GM18868 (cell line): ENCODE results near the gene ZNF837.
"Not testable (repeated sequence)": the region's sequence is repeated elsewhere in the genome, so short reads cannot be mapped to it uniquely, and the experiment has no call there.

Experiments used
- ATAC-seq: cut with Tn5 transposase; IDR thresholded peaks from one replicate; pipeline ENCODE4 v1.9.1; 2021; ENCODE audit warnings: mild to moderate bottlenecking, moderate library complexity; ENCODE audit not compliant: unreplicated experiment

Gene ZNF837

DNA sequence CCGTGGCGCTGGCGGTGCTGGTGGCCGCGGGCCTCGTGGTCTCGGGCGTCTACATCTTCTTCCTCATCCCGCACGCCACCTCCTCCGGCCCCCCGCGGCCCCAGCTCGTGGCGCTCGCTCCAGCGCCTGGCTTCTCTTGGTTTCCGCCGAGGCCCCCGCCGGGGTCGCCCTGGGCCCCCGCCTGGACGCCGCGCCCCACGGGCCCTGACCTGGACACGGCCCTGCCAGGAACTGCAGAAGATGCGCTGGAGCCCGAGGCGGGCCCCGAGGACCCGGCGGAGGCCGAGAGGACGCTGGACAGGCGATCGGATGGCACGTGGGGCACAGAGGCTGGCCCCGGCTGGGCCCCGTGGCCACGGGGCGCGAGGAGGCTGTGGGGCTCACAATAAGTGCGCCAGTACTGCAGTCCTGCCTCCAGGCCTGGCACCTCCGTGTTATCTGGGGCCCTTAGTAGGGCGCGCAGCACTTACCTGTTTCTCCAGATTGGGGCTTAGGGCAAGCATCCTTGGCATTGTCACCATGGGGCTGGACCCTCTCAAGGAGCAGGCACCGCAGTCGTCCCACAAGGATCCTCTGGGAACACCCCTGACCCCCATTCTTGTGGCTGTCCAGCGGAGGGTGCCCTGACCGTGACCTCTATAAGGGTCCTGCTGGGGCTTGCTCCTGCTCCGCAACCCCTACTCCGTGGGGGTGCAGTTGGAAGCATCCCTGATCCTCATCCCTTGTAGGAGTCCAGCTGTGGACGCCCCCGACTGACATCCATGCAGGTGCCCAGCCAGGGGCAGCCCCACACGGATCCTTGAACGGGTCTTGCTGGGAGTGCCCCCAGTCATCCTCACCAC lies 16.1 kb upstream of the ZNF837 start:
- ATAC-seq: no peak

GRCh38 chr19:58395979-58396627 lies 15.3 kb upstream of the ZNF837 start:
- no peak for ATAC-seq

- no peak for ATAC-seq
Observed at GRCh38 chr19:58395220-58395978, 14.6 kb upstream of the ZNF837 start, which contains the start of gene RNF225. Gene RNF225 (plus strand): TSS chr19:58395656. CDS start chr19:58396090, 434 bp downstream.

DNA sequence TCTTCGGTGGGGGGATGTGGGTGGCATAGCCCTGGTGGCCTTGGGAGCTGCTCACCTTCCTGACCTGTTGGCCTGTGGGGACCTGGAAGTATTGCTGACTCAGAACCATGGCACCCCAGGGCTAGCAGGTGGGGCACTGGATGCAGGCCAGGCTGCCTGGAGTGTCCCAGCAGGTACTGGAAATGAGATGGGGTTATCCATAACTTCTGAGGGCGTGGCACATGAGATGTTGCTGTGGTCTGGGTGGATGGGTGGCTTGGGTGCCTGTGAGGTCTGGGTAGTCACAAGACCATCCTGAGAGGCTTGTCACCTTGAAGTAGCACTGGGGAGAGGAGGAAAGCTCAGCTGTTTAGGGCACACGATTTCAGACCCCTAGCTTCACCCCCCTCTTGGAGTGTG lies 14.0 kb upstream of the ZNF837 start:
- no peak for ATAC-seq

DNA sequence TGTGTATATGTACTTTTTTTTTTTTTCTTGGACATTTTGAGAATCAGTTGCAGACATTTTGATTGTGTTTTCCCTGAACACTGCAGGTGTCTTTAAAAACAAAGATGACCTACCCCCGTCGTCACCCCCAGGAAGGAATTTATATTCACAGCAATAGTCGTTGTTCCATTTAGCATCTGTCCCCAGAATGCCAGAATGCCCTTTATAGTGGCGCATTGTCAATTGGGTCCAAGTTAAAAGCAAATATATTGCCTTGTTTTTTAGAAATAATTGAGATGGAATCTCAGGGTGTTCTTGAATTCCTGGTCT lies 12.8 kb upstream of the ZNF837 start:
- no peak for ATAC-seq

- ATAC-seq: no peak
Observed at GRCh38 chr19:58392945-58393724, 12.3 kb upstream of the ZNF837 start.

DNA sequence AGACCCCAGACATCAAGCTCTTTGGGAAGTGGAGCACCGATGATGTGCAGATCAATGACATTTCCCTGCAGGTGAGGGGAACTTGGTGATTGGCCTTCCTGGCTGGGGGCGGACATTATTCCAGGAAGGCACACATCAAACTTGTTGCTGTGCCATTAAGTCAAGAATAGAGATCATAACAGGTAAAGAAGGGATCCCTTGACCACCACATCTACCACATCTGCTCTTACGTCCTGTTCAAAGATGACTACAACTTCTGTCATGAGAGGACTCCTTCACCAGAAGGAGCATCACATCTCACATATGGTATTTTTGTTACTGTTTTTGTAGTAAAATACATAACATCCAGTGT lies 7.3 kb upstream of the ZNF837 start:
- no peak for ATAC-seq

GRCh38 chr19:58387338-58388174 lies 6.7 kb upstream of the ZNF837 start:
- no peak for ATAC-seq

- peak; percentile 81 for ATAC-seq
Observed at GRCh38 chr19:58386576-58387337, 5.9 kb upstream of the ZNF837 start, which contains the start of gene RPS5. Gene RPS5 (plus strand): TSS chr19:58387269. CDS start chr19:58388138, 869 bp downstream.

DNA sequence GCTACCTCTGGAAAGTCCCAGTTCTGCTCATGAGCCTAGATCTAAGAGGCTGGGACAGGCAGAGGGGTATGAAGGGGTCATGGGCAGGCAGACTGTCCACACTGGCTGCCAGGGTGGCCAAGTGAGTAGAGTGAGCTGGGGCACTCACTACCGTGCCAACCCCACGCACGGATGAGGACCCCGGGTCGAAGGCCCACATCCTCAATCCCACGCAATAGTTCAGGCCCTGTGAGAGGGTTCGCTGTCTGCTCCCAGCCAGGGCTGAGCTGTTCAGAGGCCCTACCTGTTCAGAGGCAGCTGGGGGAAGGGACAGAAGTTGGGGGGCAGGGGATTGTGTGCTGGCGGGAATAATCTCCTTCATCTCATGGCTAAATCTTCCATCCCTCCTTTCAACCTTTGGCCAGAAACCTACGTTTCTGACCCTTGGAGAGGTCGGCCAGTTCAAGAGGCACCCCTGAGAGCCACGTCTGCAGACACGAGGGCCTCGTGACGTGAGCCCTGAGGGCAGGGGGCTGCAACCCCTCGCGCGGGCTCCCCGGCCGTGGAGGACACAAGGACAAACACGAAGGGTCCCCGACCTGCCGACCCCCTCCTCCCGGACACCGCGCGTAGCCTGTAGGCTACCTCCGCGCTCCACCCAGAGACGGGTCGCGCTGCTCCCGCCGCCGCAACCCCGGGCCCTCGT lies 5.2 kb upstream of the ZNF837 start:
- peak; percentile 2 for ATAC-seq

- no peak for ATAC-seq
Observed at GRCh38 chr19:58385313-58385890, 4.6 kb upstream of the ZNF837 start.

DNA sequence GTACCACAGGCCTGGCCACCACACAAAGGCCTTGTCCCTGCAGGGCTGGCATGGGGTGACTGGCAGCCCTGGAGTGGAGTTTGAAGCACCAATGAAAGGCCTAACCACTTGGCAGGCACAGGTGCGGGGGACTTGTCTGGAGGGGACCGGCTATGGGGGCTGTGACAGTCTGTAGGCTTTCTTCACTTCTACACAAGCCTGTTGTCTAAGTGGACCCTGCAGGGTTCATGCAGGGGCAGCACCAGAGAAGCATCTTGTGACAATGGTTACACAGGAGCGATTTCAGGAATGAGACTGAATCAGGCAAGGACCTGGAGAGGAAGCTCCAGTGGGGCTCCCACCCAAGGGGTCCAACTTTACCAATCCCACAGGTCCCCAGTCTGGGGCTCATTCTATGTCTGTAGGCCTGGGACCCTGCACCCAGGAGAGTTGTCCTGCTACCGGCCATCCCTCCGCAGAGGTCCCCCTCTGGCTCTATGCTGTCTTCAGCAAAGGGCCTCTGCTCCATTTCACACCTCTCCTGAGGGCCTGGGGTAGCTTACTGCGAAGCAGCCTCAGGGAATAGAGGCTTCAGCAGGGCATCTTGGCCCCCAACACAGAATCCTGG lies 2.3 kb upstream of the ZNF837 start:
- ATAC-seq: no peak

DNA sequence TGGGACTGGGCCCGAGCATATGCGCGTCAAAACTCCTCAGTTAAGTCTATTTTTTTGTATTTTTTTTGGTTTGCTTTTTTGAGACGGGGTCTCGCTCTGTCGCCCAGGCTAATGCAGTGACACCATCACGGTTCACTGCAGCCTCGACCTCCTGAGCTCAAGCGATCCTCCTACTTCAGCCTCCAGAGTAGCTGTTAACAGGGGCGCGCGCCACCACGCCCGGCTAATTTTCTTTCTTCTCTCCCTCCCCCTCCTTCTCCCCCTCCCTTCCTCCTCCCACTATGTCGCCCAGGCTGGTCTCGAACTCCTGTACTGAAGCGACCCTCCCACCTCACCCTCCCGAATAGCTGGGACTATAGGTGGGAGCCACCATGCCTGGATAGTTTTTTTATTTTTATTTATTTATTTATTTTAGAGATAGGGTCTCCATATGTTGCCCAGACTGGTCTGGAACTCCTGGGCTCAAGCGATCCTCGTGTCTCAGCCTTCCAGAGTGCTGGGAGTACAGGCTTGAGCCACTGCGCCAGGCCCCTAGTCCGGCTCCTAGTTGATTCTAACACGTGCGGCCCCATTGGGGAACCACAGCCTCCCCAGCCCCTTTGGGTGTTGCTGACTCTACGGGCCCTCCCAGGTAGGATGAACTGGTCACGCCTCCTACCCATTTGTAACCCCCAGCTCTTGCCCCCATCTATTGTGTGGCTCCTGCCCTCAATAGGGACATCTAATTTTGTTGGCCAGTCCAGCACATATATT lies 806 bp upstream of the ZNF837 start:
- no peak for ATAC-seq

DNA sequence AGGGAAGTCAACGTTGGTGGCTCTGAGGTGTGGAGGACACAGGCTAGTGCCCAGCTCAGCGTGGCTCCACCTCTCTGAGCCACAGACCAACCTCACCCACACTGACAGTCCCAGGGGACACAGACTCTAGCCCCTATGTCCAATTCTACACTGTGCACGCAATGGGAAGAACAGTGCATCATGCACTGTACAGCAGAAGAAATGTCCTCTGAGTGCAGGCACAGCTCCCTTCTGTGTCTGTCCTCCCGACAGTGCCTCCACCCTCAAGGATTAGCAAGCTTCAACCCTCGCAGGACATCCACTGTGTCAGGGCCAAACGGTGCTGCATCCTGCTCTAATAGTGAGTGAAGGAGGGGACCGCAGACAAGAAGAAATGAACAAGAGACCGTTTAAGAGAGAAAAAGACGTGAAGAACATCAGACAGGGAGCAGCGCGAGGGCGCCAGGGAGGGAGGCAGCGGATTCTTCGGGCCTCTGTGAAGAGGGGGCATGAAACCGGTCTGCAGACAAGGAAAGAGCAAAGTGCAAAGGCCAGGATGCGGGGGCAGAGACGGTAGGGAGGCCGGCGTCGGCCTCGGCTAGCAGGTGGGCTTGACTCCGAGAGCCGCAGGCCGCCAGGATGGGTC lies 681 bp downstream of the ZNF837 start:
- no peak for ATAC-seq

- no peak for ATAC-seq
Observed at GRCh38 chr19:58379246-58379645, 1.6 kb downstream of the ZNF837 start.

DNA sequence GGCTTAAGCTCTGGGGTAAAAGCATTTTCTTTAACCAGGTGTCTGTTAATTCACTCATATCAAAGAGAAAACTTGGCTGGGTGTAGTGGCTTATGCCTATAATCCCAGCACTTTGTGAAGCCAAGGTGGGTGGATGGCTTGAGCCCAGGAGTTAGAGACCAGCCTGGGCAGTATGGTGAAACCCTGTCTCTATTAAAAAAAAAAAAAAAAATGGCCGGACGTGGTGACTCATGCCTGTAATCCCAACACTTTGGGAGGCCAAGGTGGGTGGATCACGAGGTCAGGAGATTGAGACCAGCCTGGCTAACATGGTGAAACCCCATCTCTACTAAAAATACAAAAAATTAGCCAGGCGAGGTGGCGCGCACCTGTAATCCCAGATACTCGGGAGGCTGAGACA lies 4.1 kb downstream of the ZNF837 start:
- ATAC-seq: not testable (repeated sequence)

DNA sequence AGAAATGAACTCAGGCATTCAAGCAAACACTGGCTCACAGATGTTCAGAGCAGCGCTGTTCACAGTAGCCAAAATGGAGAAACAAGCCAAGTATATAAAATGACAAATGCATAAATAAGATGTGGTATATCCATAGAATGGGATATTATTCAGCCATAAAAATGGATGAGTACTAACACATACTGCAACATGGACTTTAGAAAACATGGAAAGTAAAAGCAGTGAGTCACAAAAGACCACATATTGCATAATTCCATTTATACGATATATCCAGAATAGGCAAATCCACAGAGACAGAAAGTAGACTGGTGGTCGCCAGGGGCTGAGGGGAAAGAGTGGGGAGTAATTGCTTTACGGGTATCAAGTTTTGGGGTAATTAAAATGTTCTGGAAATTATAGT lies 6.6 kb downstream of the ZNF837 start:
- ATAC-seq: no peak
